ENCODE data around the gene PLCB4.

GRCh38 chr20:9407805-9408421, 339.0 kb downstream of the PLCB4 start:
- TF ChIP-seq CTCF (IDR thresholded peaks at IDR 0.05 in 4 of 5, conservative IDR thresholded peaks at IDR 0.05 in 1 of 5), result peak; percentile 66 to 77 (median 73)
- TF ChIP-seq POLR2A (IDR thresholded peaks at IDR 0.05), result no peak

Data from gastrocnemius medialis (tissue), 4 donors.